NCI-H1694 (cell line): ENCODE measurements around the gene ISM2.

Experiments used
- DNase-seq: peaks from one replicate; lab custom pipeline; 2025; lab: John Stamatoyannopoulos, UW

Gene ISM2

GRCh38 chr14:77507762-77508161 lies 9.1 kb upstream of the ISM2 start:
- no peak for DNase-seq

- DNase-seq = no peak
These were observed 6.4 kb upstream of the ISM2 start for GRCh38 chr14:77505031-77505430.

GRCh38 chr14:77503138-77503537 lies 4.5 kb upstream of the ISM2 start:
- DNase-seq = no peak

GRCh38 chr14:77502109-77502782 lies 3.6 kb upstream of the ISM2 start:
- no peak for DNase-seq

- DNase-seq = no peak
These were observed 440 bp upstream of the ISM2 start for GRCh38 chr14:77498984-77499527.

GRCh38 chr14:77495334-77495733 lies 3.3 kb downstream of the ISM2 start:
- DNase-seq = no peak

- DNase-seq = no peak
These were observed 7.6 kb downstream of the ISM2 start for GRCh38 chr14:77491056-77491455.

- no peak for DNase-seq
These were observed 8.1 kb downstream of the ISM2 start for GRCh38 chr14:77490347-77490986.

GRCh38 chr14:77489041-77489440 lies 9.6 kb downstream of the ISM2 start:
- DNase-seq = no peak

- peak; percentile 39 for DNase-seq
These were observed 10.1 kb downstream of the ISM2 start for GRCh38 chr14:77488558-77488957.

GRCh38 chr14:77485901-77486678 lies 12.5 kb downstream of the ISM2 start:
- no peak for DNase-seq

- no peak for DNase-seq
These were observed 13.4 kb downstream of the ISM2 start for GRCh38 chr14:77485256-77485655.

- DNase-seq = no peak
These were observed 16.2 kb downstream of the ISM2 start for GRCh38 chr14:77482422-77482821.

GRCh38 chr14:77478796-77479195 lies 19.8 kb downstream of the ISM2 start:
- no peak for DNase-seq

- no peak for DNase-seq
These were observed 20.6 kb downstream of the ISM2 start for GRCh38 chr14:77478029-77478428.

GRCh38 chr14:77475432-77476115 lies 23.0 kb downstream of the ISM2 start:
- DNase-seq = no peak

GRCh38 chr14:77474479-77475177 lies 24.0 kb downstream of the ISM2 start:
- no peak for DNase-seq

GRCh38 chr14:77473921-77474320 lies 24.7 kb downstream of the ISM2 start:
- DNase-seq = no peak

GRCh38 chr14:77470224-77470870 lies 28.3 kb downstream of the ISM2 start:
- DNase-seq = no peak

- DNase-seq = no peak
These were observed 29.1 kb downstream of the ISM2 start for GRCh38 chr14:77469539-77469938.

- no peak for DNase-seq
These were observed 29.5 kb downstream of the ISM2 start for GRCh38 chr14:77469067-77469505.
